ENCODE results near the gene SPRED1.

SPRED1 gene

DNA sequence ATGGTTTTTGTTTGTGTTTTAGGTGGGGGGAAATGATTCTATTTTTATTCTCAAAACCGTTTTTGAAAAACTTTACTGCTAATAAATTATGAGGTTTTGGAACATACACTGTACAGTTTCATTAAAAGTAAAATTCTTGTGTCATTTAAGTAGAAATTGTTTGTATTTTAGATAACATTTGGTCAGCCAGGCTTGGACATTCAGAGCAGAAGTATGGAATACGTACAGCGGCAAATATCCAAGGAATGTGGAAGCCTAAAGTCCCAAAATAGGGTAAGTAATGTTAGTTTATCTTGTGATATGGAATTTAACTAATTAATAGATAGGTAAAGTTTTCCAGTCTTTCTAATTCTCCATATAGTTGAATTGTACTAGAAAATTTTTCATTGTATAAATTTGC is 96.6 kb downstream of the SPRED1 start:
- FAIRE-seq (no peak), DNase-seq (ENCODE audit: insufficient read length, low spot score) (no peak)
- TF ChIP-seq, protein P1, sequence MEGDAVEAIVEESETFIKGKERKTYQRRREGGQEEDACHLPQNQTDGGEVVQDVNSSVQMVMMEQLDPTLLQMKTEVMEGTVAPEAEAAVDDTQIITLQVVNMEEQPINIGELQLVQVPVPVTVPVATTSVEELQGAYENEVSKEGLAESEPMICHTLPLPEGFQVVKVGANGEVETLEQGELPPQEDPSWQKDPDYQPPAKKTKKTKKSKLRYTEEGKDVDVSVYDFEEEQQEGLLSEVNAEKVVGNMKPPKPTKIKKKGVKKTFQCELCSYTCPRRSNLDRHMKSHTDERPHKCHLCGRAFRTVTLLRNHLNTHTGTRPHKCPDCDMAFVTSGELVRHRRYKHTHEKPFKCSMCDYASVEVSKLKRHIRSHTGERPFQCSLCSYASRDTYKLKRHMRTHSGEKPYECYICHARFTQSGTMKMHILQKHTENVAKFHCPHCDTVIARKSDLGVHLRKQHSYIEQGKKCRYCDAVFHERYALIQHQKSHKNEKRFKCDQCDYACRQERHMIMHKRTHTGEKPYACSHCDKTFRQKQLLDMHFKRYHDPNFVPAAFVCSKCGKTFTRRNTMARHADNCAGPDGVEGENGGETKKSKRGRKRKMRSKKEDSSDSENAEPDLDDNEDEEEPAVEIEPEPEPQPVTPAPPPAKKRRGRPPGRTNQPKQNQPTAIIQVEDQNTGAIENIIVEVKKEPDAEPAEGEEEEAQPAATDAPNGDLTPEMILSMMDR (IDR thresholded peaks at IDR 0.05; ENCODE audit: insufficient read depth, missing control alignments), result no peak

DNA sequence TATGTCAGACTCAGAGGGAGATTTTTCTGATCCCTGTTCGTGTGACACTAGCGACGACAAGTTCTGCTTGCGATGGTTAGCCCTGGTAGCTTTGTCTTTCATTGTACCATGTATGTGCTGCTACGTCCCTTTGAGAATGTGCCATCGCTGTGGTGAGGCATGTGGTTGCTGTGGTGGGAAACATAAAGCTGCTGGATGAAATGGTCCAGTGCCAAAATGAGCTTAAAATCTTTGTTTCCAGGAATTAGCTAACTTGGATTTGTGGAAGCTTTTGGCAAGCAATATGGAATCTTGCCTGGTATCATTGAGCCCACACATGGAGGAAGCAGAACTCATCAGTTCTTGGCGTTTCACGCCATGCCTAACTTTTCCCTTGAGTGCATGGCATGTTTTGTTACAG is 98.8 kb downstream of the SPRED1 start:
- no peak for DNase-seq (ENCODE audit: insufficient read length, low spot score)

DNA sequence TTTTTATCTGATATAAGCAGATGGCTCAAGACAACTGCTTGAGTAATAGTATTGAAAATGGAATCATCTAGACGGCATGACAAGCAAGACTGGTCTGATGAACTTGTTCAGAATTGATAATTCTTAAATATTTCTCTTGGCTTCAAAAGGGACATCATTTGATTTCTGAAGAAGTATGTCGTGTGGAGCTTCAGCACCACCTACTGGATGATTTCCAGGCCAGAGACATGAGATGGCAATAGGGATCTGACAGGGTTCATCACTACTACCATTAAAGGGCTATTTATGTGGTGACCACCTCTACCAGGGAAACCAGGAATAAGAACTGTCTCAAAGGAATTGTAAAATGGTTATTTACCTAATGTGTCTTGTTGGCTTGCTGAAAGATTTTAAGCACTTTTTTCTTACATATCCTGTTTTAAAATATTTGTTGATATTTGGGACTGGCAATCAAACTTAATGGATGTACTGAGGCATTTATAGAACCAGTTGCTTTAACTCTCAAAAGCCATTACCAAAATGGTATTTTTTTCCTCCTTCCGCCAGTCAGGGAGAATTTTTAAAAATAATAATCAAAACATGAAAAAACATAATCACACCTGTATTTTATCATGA is 101.8 kb downstream of the SPRED1 start:
- FAIRE-seq (peak; percentile 87), DNase-seq (ENCODE audit: insufficient read length, low spot score) (peak; percentile 17)
- TF ChIP-seq, protein P1 (IDR thresholded peaks at IDR 0.05; ENCODE audit: insufficient read depth, missing control alignments), result peak; percentile 78

More for the DNA sequence above, 98.8 kb downstream of the SPRED1 start:
- FAIRE-seq, result no peak
- TF ChIP-seq, protein P1 (IDR thresholded peaks at IDR 0.05; ENCODE audit: insufficient read depth, missing control alignments), result no peak

DNA sequence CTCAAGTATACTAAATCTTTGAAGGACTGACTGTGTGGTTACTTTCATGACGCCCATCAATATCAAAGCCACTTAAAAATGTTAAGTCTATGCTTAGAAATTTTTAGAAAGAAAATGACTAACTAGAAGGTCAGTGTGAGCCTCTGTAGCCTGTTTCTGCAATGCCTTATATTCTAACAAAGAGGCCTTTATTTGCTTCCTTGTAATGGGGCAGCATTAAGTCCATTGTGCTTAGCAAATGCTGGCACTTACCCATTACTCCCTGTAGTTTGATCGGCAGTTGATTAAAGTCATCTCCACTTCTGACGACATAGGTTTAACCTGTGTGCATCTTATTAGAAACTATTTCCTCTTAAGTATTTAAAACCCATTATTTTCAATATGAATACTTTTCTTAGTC is 109.7 kb downstream of the SPRED1 start:
- TF ChIP-seq, protein P1 (IDR thresholded peaks at IDR 0.05; ENCODE audit: insufficient read depth, missing control alignments), result no peak
- DNase-seq (ENCODE audit: insufficient read length, low spot score) (no peak), FAIRE-seq (no peak)

DNA sequence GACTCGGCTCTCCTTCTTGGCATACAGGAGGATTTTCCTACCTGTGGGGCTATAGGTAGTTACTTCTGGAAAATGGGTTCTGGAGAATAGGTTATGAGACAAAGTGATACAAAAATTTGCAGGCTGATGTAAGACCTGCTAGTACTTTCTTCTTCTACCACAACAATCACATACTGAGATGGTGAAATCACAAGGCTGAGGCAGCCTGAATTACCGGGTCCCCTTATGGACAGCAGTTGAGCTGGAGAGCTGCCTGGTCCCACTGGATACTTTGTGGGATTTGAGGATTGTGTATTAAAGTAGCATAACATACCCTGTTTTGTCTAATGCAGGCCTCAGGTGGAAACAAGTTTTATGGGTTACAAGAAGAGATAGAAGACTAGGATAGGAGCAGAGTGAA is 114.8 kb downstream of the SPRED1 start:
- FAIRE-seq (no peak), DNase-seq (ENCODE audit: insufficient read length, low spot score) (no peak)
- TF ChIP-seq, protein P1 (IDR thresholded peaks at IDR 0.05; ENCODE audit: insufficient read depth, missing control alignments), result no peak

DNA sequence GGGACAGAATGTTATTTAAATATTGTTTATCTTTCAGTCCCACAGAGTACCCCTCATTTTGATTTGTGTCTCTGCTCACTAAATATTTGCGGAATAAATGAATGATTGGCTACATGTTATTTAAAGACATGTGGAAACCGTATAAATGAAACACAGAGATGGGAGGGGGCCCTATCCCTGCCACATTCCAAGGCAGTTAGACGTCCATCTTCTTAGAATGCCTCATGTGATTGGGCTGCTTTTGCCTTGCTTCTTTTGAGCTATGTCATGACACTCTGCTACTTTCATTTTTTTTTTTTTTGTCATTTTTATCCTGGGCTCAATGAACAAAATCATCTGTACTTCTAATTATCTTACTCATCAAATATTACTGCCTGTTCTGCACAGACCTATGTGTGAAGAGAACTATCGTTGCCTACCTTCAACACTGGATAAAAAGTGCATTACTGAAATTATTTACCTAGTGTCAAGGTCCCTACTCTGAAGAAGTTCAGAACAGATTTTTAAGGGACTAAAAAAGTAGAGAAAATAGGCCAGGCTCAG is 117.4 kb downstream of the SPRED1 start:
- DNase-seq (ENCODE audit: insufficient read length, low spot score), result no peak
- FAIRE-seq, result no peak
- TF ChIP-seq, protein P1 (IDR thresholded peaks at IDR 0.05; ENCODE audit: insufficient read depth, missing control alignments), result no peak

DNA sequence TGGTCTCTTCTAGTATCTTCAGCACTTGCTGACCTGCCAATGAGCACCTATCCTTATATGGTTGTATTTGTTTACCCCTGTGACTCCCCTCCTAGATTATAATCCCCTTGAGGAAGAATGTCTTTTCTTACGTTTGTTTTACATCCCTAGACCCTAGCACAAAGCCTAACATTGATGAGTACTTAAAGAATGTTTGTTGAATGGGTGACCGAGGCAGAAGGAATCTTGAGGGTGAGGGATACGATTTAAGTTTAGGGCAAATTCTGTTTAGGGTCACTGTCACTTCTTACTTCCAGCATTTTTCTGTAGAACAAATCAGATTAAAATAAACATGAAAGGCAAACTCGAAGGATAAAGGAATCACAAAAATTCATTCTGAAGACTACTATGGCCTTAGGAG is 120.4 kb downstream of the SPRED1 start:
- TF ChIP-seq, protein P1 (IDR thresholded peaks at IDR 0.05; ENCODE audit: insufficient read depth, missing control alignments), result no peak
- DNase-seq (ENCODE audit: insufficient read length, low spot score) (no peak), FAIRE-seq (no peak)

Measured in D721Med (cell line).